Caco-2 (cell line): ENCODE results near the gene ACTR10. TPM values are rescaled to one million over a fixed set of nuclear protein-coding genes. Genes with fewer than 3 reads are reported as not detected.
"Not testable (repeated sequence)": the region's sequence is repeated elsewhere in the genome, so short reads cannot be mapped to it uniquely, and the experiment has no call there.

Experiments used
- BruUV-seq: library from RNA; stranded (reverse); fragments of 400-500 nt; replicated peaks from 2 replicates; lab custom pipeline; 2021; lab: Mats Ljungman, UMichigan
- CTCF ChIA-PET: fragments of 300-600 bp; sonication (Branson Sonifier 250); formaldehyde crosslinking; loops from one replicate; lab custom pipeline; 2022; ENCODE audit warnings: antibody characterized with exemption; lab: Charles Lee
- POLR2A ChIA-PET: fragments of 300-600 bp; sonication (Branson Sonifier 250); formaldehyde crosslinking; loops from one replicate; lab custom pipeline; 2022; ENCODE audit warnings: antibody characterized with exemption; lab: Charles Lee
- DNase-seq, 2 experiments: peaks; one replicate each; pipeline versions ENCODE4 v3.0.0 to v3.0.0-alpha.2; 2020 to 2022
- H3K27me3 ChIP-seq: replicated peaks from 2 replicates; pipeline ENCODE4 v1.6.0; 2011; ENCODE audit warnings: low read length; ENCODE audit not compliant: control insufficient read depth, insufficient read depth
- H3K36me3 ChIP-seq: 2 replicates; pipeline ENCODE4 v1.5.1; 2011; ENCODE audit warnings: low read length; ENCODE audit not compliant: control insufficient read depth, insufficient read depth
- H3K4me1 ChIP-seq: fragments of 250-450 bp; sonication (Bioruptor Pico); 2 replicates; pipeline ENCODE4 v1.5.1; 2020; ENCODE audit warnings: mild to moderate bottlenecking
- H3K4me3 ChIP-seq: 2 replicates; pipeline ENCODE4 v1.5.1; 2011; ENCODE audit warnings: low read depth, mild to moderate bottlenecking, control low read depth, low read length
- H3K9me3 ChIP-seq: fragments of 250-450 bp; sonication (Bioruptor Pico); 2 replicates; pipeline ENCODE4 v1.5.1; 2020; ENCODE audit warnings: mild to moderate bottlenecking, moderate library complexity
- H3K27ac Mint-ChIP-seq: one replicate; pipeline ENCODE4 v1.8.0; 2022; ENCODE audit warnings: mixed read lengths; ENCODE audit not compliant: unreplicated experiment
- H3K27me3 Mint-ChIP-seq: one replicate; pipeline ENCODE4 v1.8.0; 2022; ENCODE audit warnings: mixed read lengths; ENCODE audit not compliant: insufficient read depth, unreplicated experiment
- H3K36me3 Mint-ChIP-seq: one replicate; pipeline ENCODE4 v1.8.0; 2022; ENCODE audit warnings: mild to moderate bottlenecking, mixed read lengths; ENCODE audit not compliant: insufficient read depth, unreplicated experiment
- H3K4me1 Mint-ChIP-seq: one replicate; pipeline ENCODE4 v1.8.0; 2022; ENCODE audit warnings: low read depth, mixed read lengths; ENCODE audit not compliant: unreplicated experiment
- H3K4me3 Mint-ChIP-seq: one replicate; pipeline ENCODE4 v1.8.0; 2022; ENCODE audit warnings: mild to moderate bottlenecking, moderate library complexity, mixed read lengths; ENCODE audit not compliant: unreplicated experiment
- H3K9me3 Mint-ChIP-seq: one replicate; pipeline ENCODE4 v1.8.0; 2022; ENCODE audit warnings: mixed read lengths; ENCODE audit not compliant: unreplicated experiment
- CTCF ChIP-seq, 2 experiments: fragments of 200-600 bp in 1 of 2; IDR thresholded peaks; 1 replicate in 1 of 2; 2 replicates in 1 of 2; pipeline versions ENCODE4 v1.5.1 to v1.8.0; 2011 to 2022; ENCODE audit warnings: antibody characterized with exemption in 1 of 2, control low read depth in 1 of 2, inconsistent platforms in 1 of 2, low read depth in 1 of 2, low read length in 1 of 2, mild to moderate bottlenecking in 1 of 2, moderate library complexity in 1 of 2; ENCODE audit not compliant: insufficient read depth in 1 of 2, severe bottlenecking in 1 of 2, unreplicated experiment in 1 of 2
- intact Hi-C: fragments of 100-400 bp; cut with micrococcal nuclease; formaldehyde crosslinking; loops from one replicate; pipeline ENCODE4 v1.10.0; 2022; ENCODE audit not compliant: unreplicated experiment
- total RNA-seq: library from RNA; stranded (reverse); gene quantifications from 2 replicates; pipeline ENCODE4 v1.2.3, GENCODE V29; 2022

The ACTR10 gene
- total RNA-seq, 1 experiment from 2014 or later = 49.0 TPM

DNA sequence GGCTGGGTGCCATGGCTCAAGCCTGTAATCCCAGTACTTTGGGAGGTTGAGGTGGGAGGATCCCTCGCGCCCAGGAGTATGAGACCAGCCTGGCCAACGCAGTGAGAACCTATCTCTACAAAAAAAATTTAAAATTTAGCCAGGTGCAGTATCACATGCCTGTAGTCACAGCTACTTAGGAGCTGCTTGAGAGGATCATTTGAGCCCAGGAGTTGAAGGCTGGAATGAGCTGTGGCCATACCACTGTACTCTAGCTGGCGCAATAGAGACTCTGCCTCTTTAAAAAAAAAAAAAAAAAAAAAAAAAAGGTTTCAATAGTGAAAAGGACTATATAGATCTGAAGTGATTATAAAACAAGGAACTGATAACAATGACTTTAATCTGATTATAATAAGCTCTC lies 58.2 kb downstream of the ACTR10 start:
- no peaks in the 10 kb centered on the region; the same call in 1 of the 2 replicates for H3K36me3 ChIP-seq
- ChIA-PET POLR2A (interaction anchor here (0.6 to 1.6 kb wide), 2 partner anchors 13 to 172 kb away, joined by 5 to 8 read pairs; partner anchors contain the start of gene PSMA3), CTCF (interaction anchor here (0.6 to 0.7 kb wide), 2 partner anchors 35 to 539 kb away, joined by 3 to 10 read pairs; no protein-coding TSS in a partner anchor)
- no peaks in the 10 kb centered on the region for H3K27me3 ChIP-seq
- no peaks in the 10 kb centered on the region for H3K4me1 ChIP-seq
- no peaks in the 10 kb centered on the region for H3K4me1 Mint-ChIP-seq
- peak in 1 of 2 experiments; percentile 12 for TF ChIP-seq CTCF (IDR thresholded peaks at IDR 0.05; ENCODE audit: insufficient read depth in 1 of 2, low read depth in 1 of 2, low read length in 1 of 2, severe bottlenecking in 1 of 2, unreplicated experiment in 1 of 2)
- H3K27me3 Mint-ChIP-seq = no peaks in the 10 kb centered on the region
- no peak overlapping the region for H3K4me3 ChIP-seq
- DNase-seq = no peak
- H3K9me3 Mint-ChIP-seq = no peaks in the 10 kb centered on the region
- no peaks in the 10 kb centered on the region for H3K9me3 ChIP-seq
- no TSS peak for BruUV-seq
- H3K36me3 Mint-ChIP-seq = peaks cover 87% of the 10 kb centered on the region
- no peak overlapping the region for H3K27ac Mint-ChIP-seq
- intact Hi-C loops = loop anchor here (5.0 kb wide), 1 partner anchor 39 kb away; the partner anchor contains the start of gene ARID4A
- H3K4me3 Mint-ChIP-seq = no peak overlapping the region

- POLR2A ChIA-PET, CTCF ChIA-PET, H3K4me3 Mint-ChIP-seq, H3K9me3 Mint-ChIP-seq, H3K9me3 ChIP-seq, BruUV-seq, H3K27ac Mint-ChIP-seq, H3K4me1 Mint-ChIP-seq, H3K4me1 ChIP-seq, DNase-seq, H3K27me3 ChIP-seq, H3K27me3 Mint-ChIP-seq, H3K36me3 ChIP-seq, H3K4me3 ChIP-seq: not testable (repeated sequence)
- H3K36me3 Mint-ChIP-seq = peaks cover 90% of the 10 kb centered on the region
- intact Hi-C loops = loop anchor here (2.0 kb wide), 1 partner anchor 153 kb away; no protein-coding TSS in a partner anchor
Measured at GRCh38 chr14:58262005-58262404, 62.1 kb downstream of the ACTR10 start.

- Histone ChIP-seq H3K27me3 (no peaks in the 10 kb centered on the region), H3K4me1 (no peaks in the 10 kb centered on the region), H3K9me3 (no peaks in the 10 kb centered on the region), H3K4me3 (no peak overlapping the region), H3K36me3 (no peaks in the 10 kb centered on the region; the same call in 1 of the 2 replicates)
- DNase-seq = no peak
- ChIA-PET POLR2A (no interaction called here), CTCF (no interaction called here)
- TF ChIP-seq CTCF (IDR thresholded peaks at IDR 0.05; ENCODE audit: insufficient read depth in 1 of 2, low read depth in 1 of 2, low read length in 1 of 2, severe bottlenecking in 1 of 2, unreplicated experiment in 1 of 2) = no peak
- peaks cover 89% of the 10 kb centered on the region for H3K36me3 Mint-ChIP-seq
- peak overlapping the region; percentile 53 for H3K27ac Mint-ChIP-seq
- intact Hi-C loops = no loop called here
- no peaks in the 10 kb centered on the region for H3K9me3 Mint-ChIP-seq
- BruUV-seq = no TSS peak
- H3K4me3 Mint-ChIP-seq = no peak overlapping the region
- no peaks in the 10 kb centered on the region for H3K27me3 Mint-ChIP-seq
- H3K4me1 Mint-ChIP-seq = no peaks in the 10 kb centered on the region
Measured at GRCh38 chr14:58265401-58265800, 65.5 kb downstream of the ACTR10 start.
